HG03575 (cell line): ENCODE data around the gene FAP.

Experiments used
- ATAC-seq: cut with Tn5 transposase; IDR thresholded peaks from one replicate; pipeline ENCODE4 v1.9.1; 2021; ENCODE audit not compliant: unreplicated experiment, insufficient number of reproducible peaks, low FRiP score; ENCODE audit errors: extremely low read depth

The FAP gene

GRCh38 chr2:162153608-162154224 is 89.5 kb downstream of the FAP start:
- peak; percentile 96 for ATAC-seq

- no peak for ATAC-seq
These were observed 91.1 kb downstream of the FAP start, which contains the start of gene GCG for GRCh38 chr2:162152147-162152546. Gene GCG (minus strand): TSS chr2:162152247. CDS start chr2:162149178, 3,069 bp downstream.

- no peak for ATAC-seq
These were observed 93.3 kb downstream of the FAP start for GRCh38 chr2:162149940-162150339.

- no peak for ATAC-seq
These were observed 93.8 kb downstream of the FAP start for GRCh38 chr2:162149466-162149865.

- no peak for ATAC-seq
These were observed 94.3 kb downstream of the FAP start for GRCh38 chr2:162148956-162149355.

- ATAC-seq: no peak
These were observed 99.3 kb downstream of the FAP start for GRCh38 chr2:162143969-162144368.

DNA sequence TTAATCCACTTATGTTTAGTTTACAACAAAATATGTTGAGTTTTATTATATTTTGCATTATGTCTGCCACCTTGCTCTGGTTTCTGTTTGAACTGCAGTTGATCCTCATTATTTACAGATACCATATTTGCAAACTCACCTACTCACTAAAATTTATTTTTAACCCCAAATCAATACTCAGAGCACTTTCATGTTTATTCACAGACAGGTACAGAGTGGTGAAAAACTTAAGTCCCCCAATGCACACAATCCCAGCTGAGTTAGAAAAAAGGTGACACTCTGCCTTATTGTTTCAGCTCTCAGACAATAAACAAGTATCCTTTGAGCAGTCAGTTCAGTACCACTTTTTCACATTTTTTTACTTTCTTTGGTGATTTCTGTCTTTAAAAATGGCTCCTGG is 104.9 kb downstream of the FAP start:
- no peak for ATAC-seq

GRCh38 chr2:162127422-162127821 is 115.8 kb downstream of the FAP start:
- ATAC-seq: no peak

DNA sequence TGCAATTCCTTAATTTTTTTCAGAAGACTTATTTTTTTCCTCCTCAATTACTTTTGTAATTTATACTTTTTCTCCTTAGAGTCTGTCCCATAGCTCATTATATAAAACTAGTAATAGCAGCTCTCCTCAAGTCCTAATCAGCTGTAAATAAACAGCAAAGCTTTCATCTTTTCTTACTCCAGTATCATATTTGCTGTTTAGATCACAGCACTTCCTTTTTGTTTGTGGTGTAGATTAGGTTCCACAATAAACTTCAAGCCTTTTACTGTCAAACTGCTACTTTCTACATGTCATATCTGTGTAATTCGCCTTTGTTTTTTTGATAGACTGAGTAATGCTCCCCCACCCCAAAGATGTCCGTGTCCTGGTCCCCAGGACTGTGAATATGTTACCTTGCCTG is 116.7 kb downstream of the FAP start:
- ATAC-seq: no peak

GRCh38 chr2:162126111-162126519 is 117.1 kb downstream of the FAP start:
- ATAC-seq: peak; percentile 82

GRCh38 chr2:162125138-162125537 is 118.1 kb downstream of the FAP start:
- no peak for ATAC-seq

DNA sequence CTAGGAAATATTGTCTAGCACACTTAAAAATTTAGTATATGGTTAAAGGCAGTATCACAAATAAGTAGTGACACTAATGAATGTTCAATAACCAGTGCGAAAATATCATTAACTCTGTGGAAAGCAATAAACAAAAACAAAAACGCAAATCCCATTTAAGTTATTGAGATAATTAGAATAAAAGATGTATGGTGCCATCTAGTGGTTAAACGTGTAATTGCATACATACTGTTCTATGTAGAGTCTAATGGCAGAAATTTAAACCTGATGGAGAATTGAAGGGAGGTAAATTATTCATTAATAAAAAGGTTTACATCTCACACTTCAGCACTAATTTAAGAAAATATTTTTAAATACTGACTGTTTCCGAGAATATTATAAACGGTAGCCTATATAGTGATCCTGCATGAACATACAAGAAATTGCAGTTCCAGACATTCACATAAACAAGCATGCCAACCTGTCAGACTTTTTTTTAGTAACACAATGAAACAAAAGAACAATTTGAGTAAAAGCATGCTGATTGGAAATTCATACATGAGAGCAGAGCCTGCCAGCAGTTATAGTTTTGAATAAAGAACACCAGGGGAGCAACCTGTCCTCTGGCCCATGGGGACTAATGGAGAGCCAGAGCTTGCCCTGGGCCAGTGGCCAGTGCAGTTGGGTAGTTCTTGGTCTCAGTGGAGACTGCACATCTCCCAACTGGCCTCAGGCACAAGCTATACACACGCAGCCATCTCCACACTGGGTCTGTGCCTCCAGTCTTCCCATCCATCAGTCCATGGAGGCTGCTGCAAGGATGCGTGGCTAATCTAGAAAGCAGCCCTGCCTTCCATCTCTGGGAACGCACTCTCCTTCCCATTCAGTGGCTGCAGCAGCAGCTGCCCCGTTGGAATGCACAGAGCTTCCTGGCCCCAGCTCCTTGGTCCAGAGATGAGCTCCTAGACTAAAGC is 119.2 kb downstream of the FAP start:
- ATAC-seq: no peak
